MV-4-11 (cell line): ENCODE results near the gene C1orf105.

Experiments
- DNase-seq: peaks from one replicate; lab custom pipeline; 2025; lab: John Stamatoyannopoulos, UW

Gene C1orf105

DNA sequence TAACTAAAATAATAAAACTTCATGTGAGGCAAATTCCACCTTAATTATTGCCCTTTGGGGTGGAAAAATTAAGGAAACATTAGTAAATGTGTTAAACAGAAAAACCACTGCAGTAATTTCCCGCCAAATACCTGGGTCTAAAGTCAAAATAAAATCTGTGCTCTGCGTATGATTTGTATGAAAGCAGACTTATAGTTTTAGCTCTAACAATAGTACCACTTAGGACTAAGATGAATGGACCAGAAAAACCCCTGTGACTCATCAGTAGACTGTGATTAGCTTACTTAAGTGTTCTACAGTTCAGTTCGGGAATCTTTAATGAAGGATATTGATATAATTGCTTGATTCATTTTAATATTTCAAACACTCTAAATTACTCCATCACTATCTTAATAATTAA is 23.3 kb upstream of the C1orf105 start:
- no peak for DNase-seq

DNA sequence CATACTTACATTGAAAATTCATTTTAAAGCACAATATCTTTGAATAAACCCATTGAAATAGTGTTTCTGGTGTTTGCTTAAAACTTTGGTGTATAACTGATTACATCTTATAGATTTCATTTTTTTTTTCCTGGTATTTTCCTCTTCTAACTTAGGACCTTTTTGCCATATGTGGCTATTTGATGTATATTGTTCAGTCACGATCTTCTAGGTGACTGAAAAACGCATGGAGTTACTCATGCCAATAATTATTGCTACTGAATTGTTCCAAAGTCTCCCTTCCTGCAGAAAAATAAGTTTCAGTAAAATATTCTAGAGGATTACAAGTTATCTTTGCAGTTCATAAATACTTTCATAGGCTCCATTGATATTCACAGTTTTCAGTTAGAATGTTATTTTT is 22.9 kb upstream of the C1orf105 start:
- DNase-seq, result no peak

DNA sequence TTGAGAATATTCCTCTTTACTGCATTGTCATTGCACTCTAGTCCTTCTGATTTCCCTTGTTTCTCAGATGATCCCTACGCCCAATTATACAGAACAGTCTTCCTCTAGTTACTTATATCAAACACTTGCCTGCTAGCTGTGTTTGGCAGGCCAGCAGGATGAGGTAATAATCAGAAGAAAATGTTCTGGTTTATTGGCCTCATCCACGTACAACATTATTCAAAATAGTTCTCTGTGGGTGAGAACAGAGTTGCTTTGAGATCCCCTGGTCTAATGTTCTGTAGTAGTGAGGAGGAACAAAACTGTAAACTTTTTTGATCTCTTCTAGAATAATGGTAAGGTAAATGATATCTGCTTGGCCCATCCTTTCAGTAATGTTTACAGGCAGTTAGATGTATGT is 22.3 kb upstream of the C1orf105 start:
- no peak for DNase-seq

DNA sequence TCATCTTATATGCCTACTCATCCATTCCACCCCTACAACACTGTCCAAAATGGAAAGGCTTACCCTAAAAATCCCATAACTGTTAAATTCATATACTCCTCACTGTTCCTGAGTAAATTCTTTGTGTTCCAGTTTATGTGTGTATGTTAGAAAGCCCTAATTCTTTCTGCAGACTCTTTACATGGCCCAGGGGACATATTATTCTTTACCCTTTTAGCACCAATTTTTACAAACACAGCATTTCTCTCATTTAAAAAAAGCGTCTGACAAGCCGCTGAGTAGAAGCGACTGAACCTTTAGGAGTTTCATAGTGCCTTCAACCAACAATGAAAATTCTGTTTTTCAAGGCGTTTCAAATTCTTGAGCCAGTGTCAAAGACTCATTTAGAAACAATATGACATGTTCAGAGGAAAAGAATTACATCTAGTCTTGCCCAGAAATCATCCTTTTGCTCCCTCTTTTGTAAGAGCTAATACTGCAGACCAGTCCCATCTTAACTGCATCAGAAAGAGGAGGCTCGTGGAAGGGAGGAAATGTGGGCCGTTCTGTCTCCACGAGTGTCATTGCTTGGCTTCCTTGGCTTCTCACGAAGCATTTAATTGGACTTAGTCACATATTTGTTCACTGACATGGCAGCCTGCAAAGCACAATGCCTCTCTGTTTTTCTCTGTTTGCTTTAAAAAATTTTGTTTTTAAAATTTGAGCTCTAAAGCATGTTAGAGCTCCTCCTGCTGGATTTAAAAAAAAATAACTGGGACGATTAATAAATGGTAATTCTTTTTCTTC is 21.3 kb upstream of the C1orf105 start:
- peak; percentile 10 for DNase-seq

DNA sequence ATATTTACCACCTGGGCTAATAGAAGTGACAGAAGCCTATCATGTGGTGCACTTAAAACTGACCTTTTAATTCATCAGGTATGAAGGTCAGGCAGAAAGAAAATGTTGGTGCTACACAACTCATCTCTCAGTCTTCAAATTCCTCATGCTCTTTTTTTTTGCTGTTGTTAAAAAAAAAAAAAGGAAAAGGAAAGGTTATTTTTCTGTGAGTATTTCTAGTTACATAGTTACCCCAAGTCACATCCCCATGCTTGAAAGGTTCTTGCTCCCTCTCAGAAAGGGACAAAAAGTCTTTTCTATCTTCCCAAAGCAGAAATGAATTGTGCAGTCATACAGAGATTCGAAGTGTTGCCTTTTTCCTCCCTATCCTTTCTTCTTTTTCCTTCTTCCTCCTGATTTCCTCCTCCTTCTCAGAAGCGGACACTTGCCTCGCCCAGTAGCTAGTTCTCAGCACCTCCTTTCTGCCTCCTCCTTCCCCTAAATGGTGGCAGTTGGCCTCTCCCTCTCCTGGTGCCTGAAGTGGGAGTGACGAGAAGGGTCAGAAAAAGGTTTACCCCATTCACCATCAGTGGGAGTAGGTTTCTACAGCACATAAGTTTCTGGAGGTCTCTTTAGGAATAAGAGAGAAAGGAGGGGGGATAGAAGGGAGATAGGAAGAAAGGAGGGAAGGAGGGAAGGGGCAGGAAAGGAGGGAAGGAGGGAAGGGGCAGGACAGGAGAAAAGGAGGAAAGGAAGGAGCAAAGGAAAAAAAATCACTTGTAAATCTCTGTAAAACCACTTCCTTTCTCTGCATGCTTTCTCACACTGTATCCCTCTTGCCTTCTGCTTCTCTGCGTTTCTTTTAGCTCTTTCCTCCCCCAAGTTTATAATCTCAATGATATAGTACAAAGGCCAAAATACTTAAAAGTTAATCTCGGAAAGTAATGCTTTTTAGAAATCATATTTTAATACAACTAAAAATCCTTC is 20.4 kb upstream of the C1orf105 start:
- no peak for DNase-seq

DNA sequence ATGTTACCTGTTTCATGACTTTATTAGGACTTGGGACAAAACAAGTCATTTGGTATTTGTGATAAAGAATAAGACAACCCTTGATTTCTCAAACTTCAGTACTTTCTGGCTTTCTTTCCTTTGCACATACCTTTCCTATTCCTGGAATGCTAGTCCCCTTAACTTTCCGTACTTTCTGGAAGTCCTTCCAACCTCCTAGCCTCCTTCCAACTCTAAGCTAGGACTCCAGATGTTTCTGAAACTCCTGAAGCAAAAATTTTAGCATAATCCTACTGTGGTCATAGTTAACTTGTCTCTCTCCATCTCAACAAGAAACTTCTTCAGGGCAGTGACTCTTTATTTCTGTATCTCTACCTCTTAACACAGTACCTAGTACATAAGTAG is 19.8 kb upstream of the C1orf105 start:
- no peak for DNase-seq

DNA sequence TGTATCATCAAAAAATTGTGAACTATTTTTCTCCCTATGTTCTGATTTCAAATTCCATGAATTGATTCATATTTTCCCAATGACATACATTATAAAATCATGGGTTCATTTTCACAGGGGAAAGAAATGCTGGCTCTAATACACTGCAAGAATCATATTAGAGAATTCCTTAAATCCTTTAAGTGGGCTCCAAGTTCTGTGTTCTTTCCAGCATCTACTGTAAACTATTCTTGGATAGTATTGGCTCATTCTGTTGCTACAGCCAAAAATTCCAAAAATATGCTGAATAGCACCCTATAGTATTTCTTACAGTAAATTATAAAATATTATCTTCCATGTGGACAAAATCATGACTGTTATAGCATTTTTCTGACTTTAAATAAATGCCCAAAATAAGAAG is 19.0 kb upstream of the C1orf105 start:
- DNase-seq, result no peak

DNA sequence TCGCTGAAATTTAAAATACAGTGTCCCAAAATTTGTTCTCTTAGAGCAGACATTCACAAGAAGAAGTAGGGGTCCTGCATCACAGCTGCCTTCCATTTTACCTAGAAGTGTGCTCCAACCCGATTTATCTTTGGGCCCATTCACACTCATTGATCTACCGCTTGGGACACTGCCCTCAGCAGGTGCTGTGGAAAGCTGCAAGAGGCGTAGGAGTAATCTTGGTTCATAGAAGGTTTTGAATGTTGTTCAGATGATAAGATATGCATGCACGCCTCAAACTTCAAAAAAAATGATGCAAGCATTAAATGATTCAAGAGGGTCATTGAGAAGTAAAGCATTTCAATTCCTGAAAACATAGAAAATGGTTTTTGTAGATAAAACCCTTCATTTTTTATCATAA is 18.6 kb upstream of the C1orf105 start:
- no peak for DNase-seq

DNA sequence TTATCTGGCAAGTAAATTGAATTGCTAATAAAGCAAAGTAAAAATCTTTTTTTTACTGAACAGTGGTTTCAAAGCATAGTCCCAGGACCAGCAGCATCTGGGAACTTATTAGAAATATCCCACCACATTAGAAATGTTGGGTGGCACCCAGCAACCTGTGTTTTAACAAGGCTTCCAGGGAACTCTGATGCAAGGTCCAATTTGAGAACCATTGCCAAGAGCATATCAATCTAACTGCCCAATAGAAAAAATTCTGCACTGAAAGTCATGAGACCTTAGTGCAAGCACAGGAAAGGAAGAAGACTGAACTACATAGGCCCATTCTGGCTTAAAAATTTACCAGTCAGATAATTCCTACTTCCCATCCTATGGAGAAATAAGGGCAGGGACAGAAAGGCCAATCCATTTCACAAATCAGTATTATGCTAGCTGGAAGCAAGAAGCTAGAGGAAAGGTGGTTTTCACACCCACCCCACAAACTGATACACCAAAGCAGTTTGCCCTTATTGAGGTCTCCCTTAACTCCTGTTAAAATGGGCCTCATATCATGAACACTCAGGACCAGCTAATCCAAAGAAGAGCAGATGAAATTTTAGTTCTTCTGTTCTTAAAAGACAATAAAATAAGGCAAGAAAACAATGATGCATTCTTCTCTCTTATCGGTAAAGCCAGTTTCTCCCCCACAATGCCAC is 17.5 kb upstream of the C1orf105 start:
- DNase-seq, result no peak

DNA sequence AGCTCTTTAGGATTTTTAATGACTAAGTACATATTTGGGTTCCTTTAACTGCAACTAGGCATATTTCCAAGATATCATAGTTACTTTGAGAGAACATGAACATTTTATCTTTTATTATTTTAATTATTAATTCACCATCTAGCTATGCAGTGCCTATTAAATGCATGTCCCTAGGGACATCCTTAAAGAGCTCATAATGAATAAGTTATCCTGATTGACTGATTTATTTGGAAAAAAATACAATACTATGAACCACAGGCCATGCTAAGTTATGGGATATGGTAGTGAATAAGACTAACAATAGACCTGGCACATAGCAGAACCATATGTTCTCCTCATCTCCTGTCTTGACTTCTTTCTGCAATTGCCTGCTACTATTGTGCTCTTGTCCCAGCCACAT is 16.4 kb upstream of the C1orf105 start:
- DNase-seq, result no peak

DNA sequence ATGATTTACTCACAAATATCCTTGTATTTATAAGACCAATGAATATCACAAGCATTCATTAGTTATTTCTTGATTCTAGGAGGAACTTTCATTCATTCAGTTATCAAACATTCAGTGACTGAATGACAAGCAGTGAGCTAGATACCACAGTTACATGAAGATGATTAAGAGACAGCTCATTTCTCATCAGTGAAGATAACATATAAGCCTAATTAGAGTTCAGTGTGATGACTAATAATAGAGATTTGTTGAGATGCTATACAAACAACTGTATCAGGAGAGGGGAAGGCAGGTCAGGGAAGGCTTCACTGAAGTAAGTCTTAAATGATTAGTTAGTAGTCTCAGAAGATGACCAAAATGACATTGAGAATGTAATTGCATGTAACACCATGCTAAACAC is 14.6 kb upstream of the C1orf105 start:
- DNase-seq, result no peak

DNA sequence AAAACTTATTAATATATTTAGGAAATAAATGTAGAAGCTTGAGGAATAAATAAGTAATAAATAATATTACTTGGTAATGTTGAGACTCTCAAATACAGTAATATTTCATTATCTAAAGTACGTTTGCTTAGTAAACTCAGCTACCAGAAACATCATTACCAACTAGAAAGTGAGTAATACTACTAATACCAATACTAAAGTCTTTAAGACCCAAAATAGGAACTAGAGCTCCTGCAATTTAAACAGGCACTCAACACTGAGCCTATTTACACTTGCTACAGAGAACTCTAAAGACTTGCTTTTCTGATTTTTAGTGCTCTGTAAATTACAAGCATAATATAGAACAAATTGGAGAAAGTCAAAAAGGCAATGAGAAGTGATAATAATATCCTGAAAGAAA is 13.5 kb upstream of the C1orf105 start:
- no peak for DNase-seq

DNA sequence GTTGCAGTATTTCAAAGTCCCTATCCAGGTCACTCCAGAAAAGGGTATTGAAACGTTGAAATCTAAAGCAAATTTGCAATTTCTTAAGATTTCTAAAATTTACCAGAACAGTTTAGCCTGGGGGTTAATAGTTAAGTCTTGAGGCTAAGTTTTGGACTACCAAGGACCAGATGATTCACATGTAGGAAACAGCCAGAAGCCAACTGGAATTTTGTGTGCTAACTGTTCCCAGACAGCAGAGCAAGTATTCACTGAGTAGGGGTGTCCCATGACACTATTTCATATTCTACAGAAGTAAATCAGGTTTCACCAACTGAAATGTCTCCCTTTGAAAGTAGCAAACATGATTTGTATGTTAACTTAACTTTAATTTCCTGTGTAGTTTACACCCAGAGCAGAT is 11.5 kb upstream of the C1orf105 start:
- no peak for DNase-seq

DNA sequence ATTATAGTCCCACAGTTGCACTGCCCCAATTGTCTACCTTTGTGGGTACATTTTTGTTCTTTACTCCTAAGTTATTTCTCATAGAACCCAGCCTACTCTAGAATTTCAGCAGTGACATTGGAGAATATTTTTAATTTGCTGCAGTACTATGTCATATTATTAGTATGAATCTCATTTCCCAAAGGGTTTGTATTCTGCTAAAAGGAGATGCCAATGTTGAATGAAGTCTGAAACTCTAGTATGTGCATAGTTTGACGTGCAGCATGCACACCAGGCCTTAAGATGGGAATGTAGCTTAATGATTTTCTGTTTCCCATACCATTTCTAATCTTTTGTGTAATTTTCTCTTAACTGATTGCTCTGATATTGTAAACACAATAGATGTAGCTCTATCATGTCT is 10.5 kb upstream of the C1orf105 start:
- no peak for DNase-seq

DNA sequence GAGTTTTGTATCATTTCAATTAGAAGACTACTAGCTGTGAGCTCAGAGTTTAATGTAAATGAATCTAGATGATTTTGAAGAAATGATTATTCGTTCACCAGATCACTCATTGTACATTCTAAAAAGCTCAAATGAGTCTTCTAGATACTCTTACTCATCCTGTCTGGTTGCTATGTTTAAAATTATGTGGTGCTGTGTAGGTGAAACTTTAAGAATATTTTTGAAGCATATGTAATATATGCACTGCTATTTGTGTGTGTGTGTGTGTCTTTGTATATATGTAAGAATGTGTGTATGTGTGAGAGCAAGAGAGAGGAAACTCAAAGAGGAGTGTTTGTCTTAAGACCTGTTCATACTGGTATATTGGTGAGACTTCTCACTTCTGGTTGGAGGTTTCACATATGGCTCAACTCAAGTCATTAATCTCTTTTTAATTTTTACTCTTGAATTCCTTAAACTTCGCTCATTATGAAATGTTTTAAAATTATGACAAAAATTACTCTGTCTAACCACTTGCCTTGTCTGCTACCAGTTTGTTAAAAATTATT is 8.6 kb upstream of the C1orf105 start:
- DNase-seq, result no peak

DNA sequence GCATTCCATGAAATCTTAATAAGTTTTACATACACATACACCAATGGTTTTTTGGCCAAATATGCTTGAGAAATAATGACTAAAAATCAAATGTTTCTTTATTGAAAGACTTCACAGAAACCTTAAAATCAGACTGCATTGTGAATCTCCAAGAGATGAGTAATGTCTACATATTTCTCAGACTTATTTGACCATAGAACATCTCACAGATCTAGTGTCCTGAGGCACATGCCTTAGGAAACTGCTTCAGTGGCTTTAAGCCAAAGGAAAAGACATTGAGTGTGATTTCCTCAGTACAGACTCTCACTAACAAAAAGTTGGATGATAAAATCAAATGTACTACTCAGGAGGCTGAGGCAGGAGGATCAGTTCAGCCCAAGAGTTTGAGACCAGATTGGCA is 6.2 kb upstream of the C1orf105 start:
- DNase-seq, result no peak

DNA sequence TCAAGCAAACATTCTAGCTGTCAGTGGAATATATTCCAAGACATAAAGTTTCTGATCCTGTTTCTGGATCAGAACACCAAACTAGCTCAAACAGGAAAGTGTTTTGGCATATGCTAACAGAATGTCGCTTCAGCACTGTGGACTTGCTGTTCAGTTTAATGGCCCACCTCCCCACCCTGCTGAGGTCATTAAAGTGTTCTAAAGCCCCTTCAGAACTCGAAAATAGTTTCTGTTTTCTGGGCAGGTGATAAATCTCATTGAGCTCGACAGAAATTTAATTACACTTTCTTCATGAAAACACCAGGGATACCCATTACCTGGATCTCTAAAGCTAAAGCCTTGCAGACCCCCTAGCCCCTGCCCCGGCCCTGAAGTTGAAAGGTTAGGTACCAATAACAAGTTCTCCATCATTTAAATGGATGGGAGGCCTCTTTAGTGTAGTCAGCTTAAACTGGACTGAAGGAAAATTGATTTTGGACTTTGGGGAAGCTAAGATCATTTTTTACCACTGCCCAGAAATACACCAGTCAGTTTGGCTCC is 3.9 kb upstream of the C1orf105 start:
- no peak for DNase-seq

DNA sequence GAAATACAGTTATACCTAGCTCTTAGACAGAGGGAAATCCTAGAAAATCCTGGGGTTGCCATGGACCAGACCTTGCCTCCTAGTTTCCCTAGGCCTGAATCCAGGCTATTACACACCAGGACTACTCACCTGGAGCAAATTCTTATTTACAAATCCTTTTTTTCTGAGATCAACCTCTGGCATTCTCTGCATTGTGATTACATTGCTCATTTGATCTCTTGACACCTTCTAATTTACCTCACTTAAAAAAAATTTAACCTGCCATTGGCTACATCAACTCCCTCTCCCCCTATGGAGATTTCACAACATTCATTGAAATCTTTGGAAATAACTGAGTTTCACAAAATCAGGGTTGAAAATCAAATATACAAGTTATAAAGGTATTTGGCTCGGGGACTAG is 2.9 kb upstream of the C1orf105 start:
- no peak for DNase-seq

DNA sequence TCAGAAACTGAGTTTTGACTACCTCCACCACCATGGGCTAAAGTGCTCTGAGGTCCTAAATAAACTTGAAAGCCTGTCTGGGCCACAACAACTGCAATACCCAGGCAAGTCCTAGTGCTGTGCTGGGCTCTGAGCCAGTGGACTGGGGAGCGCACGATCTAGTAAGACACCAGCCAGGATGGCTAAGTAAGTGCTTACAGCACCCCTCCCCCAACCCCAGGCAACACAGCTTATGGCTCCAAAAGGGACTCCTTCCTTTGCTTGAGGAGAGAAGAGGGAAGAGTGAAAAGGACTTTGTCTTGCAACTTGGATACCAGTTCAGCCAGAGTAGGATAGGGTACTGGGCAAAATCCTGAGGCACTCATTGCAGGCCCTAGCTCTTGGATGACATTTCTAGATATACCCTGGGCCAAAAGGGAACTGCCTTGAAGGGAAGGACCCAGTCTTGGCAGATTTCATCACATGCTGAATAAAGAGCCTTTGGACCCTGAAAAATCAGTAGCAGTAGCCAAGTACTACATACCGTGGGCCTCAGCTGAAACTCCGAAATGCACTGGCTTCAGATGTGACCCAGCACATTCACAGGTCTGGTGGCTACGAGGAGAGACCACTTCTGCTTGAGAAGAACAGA is 1.6 kb downstream of the C1orf105 start:
- no peak for DNase-seq

DNA sequence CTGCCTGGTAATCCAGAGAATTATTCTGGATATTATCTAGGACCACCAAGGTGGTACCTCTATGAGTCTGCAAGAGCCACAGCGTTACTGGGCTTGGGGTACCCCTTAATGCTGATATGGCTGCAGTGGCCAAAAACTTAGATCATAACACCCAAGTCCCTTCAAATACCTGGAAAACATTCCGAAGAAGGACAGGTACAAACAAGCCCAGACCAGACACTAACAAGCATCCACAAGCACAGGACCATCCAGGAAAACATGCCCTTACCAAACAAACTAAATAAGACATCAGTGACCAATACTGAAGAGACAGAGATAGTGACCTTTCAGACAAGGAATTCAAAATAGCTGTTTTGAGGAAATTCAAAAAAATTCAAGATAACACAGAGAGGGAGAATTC is 2.9 kb downstream of the C1orf105 start:
- DNase-seq, result no peak

DNA sequence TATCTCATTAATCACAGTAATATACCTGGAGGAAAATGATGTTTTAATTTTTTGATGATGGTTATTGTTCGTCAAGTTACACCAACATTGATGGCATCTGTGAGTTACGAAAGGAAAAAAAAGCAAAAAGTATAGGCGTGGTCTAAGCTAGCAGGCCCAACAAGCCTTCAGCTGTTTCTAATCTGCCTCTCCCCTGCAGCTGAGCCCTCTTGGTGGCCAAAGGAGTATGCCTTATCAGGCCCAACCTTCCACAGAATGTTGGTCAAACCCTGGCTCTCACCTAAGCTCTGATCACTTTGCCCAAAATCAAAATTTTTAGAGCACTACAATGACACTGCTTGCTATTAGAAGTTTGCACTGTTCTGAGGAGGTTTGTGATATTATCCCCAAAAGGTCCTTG is 4.9 kb downstream of the C1orf105 start:
- no peak for DNase-seq

DNA sequence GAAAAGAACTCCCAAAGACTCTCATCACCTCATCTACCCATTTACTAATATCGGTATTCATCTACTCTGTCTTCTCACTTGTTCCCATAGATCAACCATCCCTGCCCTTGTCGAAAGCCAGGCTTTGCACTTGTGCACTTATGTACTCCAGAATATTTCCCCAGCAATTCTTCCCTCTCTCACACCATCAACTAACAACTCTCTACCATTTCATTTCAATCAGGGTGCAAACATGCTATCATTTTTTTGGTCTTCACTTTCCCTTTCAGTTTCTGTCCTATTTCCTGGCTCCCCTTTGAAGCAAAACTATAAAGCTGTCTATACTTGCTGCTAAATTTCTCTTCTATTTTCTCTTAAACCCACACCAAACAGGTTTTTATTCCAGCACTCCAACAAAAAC is 6.7 kb downstream of the C1orf105 start:
- no peak for DNase-seq
